KOPT-K1 (cell line): ENCODE results near the gene SNTG2.
"Not testable (repeated sequence)": the region's sequence is repeated elsewhere in the genome, so short reads cannot be mapped to it uniquely, and the experiment has no call there.

Source experiments
- H3K27ac ChIP-seq: fragments of 200-600 bp; sonication (generic); 2 replicates; pipeline ENCODE4 v1.5.1; 2016; ENCODE audit warnings: antibody characterized with exemption, mild to moderate bottlenecking, low read depth, low read length; ENCODE audit not compliant: poor library complexity, severe bottlenecking
- H3K36me3 ChIP-seq: fragments of 200-600 bp; sonication (generic); 2 replicates; pipeline ENCODE4 v1.5.1; 2017; ENCODE audit warnings: antibody characterized with exemption, mild to moderate bottlenecking, low read length, moderate library complexity; ENCODE audit not compliant: insufficient read depth
- H3K9me3 ChIP-seq: fragments of 200-600 bp; sonication (generic); 2 replicates; pipeline ENCODE4 v1.5.1; 2017; ENCODE audit warnings: antibody characterized with exemption, low read length, mild to moderate bottlenecking; ENCODE audit not compliant: insufficient read depth, poor library complexity, severe bottlenecking

Gene SNTG2

GRCh38 chr2:950080-950966 is at the start of gene SNTG2:
TSS of gene SNTG2 (plus strand) at chr2:950849. CDS start at chr2:950997, 148 bp downstream.
- Histone ChIP-seq H3K36me3 (no peaks in the 10 kb centered on the region), H3K27ac (peak within 1 kb of the TSS; percentile 66), H3K9me3 (no peaks in the 10 kb centered on the region)

- Histone ChIP-seq H3K36me3 (no peaks in the 10 kb centered on the region), H3K9me3 (peaks cover 18% of the 10 kb centered on the region), H3K27ac (no peak overlapping the region)
Observed at GRCh38 chr2:902584-902983, 48.1 kb upstream of the SNTG2 start.

GRCh38 chr2:903223-903900 is 47.3 kb upstream of the SNTG2 start:
- Histone ChIP-seq H3K36me3 (no peaks in the 10 kb centered on the region), H3K27ac (no peak overlapping the region), H3K9me3 (peaks cover 11% of the 10 kb centered on the region)

GRCh38 chr2:904246-905024 is 46.2 kb upstream of the SNTG2 start:
- no peak overlapping the region for H3K27ac ChIP-seq
- no peaks in the 10 kb centered on the region for H3K36me3 ChIP-seq
- H3K9me3 ChIP-seq: peaks cover 9% of the 10 kb centered on the region

- Histone ChIP-seq H3K9me3 (peaks cover 1% of the 10 kb centered on the region), H3K27ac (no peak overlapping the region), H3K36me3 (no peaks in the 10 kb centered on the region)
Observed at GRCh38 chr2:905091-905832, 45.4 kb upstream of the SNTG2 start.

- H3K9me3 ChIP-seq: no peaks in the 10 kb centered on the region
- H3K36me3 ChIP-seq: no peaks in the 10 kb centered on the region
- no peak overlapping the region for H3K27ac ChIP-seq
Observed at GRCh38 chr2:905833-906140, 44.9 kb upstream of the SNTG2 start.

GRCh38 chr2:907706-908105 is 42.9 kb upstream of the SNTG2 start:
- Histone ChIP-seq H3K27ac (no peak overlapping the region), H3K9me3 (no peaks in the 10 kb centered on the region), H3K36me3 (no peaks in the 10 kb centered on the region)

GRCh38 chr2:908568-908967 is 42.1 kb upstream of the SNTG2 start:
- H3K9me3 ChIP-seq: no peaks in the 10 kb centered on the region
- no peak overlapping the region for H3K27ac ChIP-seq
- H3K36me3 ChIP-seq: no peaks in the 10 kb centered on the region

GRCh38 chr2:909764-910379 is 40.8 kb upstream of the SNTG2 start:
- H3K27ac ChIP-seq: peak overlapping the region; percentile 42
- not testable (repeated sequence) for H3K9me3 ChIP-seq

GRCh38 chr2:910698-911097 is 40.0 kb upstream of the SNTG2 start:
- H3K27ac ChIP-seq: no peak overlapping the region
- H3K9me3 ChIP-seq: no peaks in the 10 kb centered on the region
- H3K36me3 ChIP-seq: no peaks in the 10 kb centered on the region

More at GRCh38 chr2:909764-910379, 40.8 kb upstream of the SNTG2 start:
- not testable (repeated sequence) for H3K36me3 ChIP-seq

- no peak overlapping the region for H3K27ac ChIP-seq
- H3K36me3 ChIP-seq: no peaks in the 10 kb centered on the region
Observed at GRCh38 chr2:915979-916378, 34.7 kb upstream of the SNTG2 start.

GRCh38 chr2:916935-917334 is 33.7 kb upstream of the SNTG2 start:
- no peaks in the 10 kb centered on the region for H3K9me3 ChIP-seq
- no peaks in the 10 kb centered on the region for H3K36me3 ChIP-seq

More at GRCh38 chr2:915979-916378, 34.7 kb upstream of the SNTG2 start:
- no peaks in the 10 kb centered on the region for H3K9me3 ChIP-seq

GRCh38 chr2:919672-920071 is 31.0 kb upstream of the SNTG2 start:
- Histone ChIP-seq H3K27ac (no peak overlapping the region), H3K36me3 (no peaks in the 10 kb centered on the region), H3K9me3 (no peaks in the 10 kb centered on the region)

More at GRCh38 chr2:916935-917334, 33.7 kb upstream of the SNTG2 start:
- no peak overlapping the region for H3K27ac ChIP-seq

GRCh38 chr2:920573-920972 is 30.1 kb upstream of the SNTG2 start:
- H3K36me3 ChIP-seq: no peaks in the 10 kb centered on the region
- no peak overlapping the region for H3K27ac ChIP-seq
- no peaks in the 10 kb centered on the region for H3K9me3 ChIP-seq
